ENCODE data around the gene PHF12. TPM values are rescaled to one million over a fixed set of nuclear protein-coding genes. Genes with fewer than 3 reads are reported as not detected.

PHF12 gene
- total and polyA plus RNA-seq, 2 of the 13 experiments (the other 11 are each of a cell fraction or from before 2014, with no cell fraction given): 9.8 to 17.1 TPM

GRCh38 chr17:28920201-28920600, 31.1 kb downstream of the PHF12 start (continued):
- no peak for TF ChIP-seq ZNF280B (CRISPR knock-in tag; IDR thresholded peaks at IDR 0.05; ENCODE audit: borderline replicate concordance)
- no peak for TF ChIP-seq MED8 (CRISPR knock-in tag; IDR thresholded peaks at IDR 0.05; ENCODE audit: insufficient replicate concordance)
- TF ChIP-seq ZSCAN25 (CRISPR knock-in tag; IDR thresholded peaks at IDR 0.05): no peak

- H3K27ac ChIP-seq (ENCODE audit: extremely low read length, insufficient read depth, low read length): no peak overlapping the region
- no peak for TF ChIP-seq SOX5 (CRISPR knock-in tag; IDR thresholded peaks at IDR 0.05; ENCODE audit: borderline replicate concordance)
- no peak for TF ChIP-seq ZNF740 (CRISPR knock-in tag; IDR thresholded peaks at IDR 0.05)
- no peak for TF ChIP-seq ZNF644 (CRISPR knock-in tag; IDR thresholded peaks at IDR 0.05; ENCODE audit: low read depth)
- no peak for TF ChIP-seq SMYD3 (CRISPR knock-in tag; IDR thresholded peaks at IDR 0.05)
- no peak for TF ChIP-seq NR2F6 (IDR thresholded peaks at IDR 0.05)
- no peak for TF ChIP-seq NR2F6 (CRISPR knock-in tag; IDR thresholded peaks at IDR 0.05)
- no peak for TF ChIP-seq HCFC1 (IDR thresholded peaks at IDR 0.05; ENCODE audit: low read depth, low read length)
- TF ChIP-seq MED1 (CRISPR knock-in tag; IDR thresholded peaks at IDR 0.05): no peak
- no peak for TF ChIP-seq ZZZ3 (CRISPR knock-in tag; IDR thresholded peaks at IDR 0.05; ENCODE audit: borderline replicate concordance)
- no peak for TF ChIP-seq MYPOP (CRISPR knock-in tag; IDR thresholded peaks at IDR 0.05)
- TF ChIP-seq ZNF781 (CRISPR knock-in tag; IDR thresholded peaks at IDR 0.05; ENCODE audit: borderline replicate concordance, not compliant biosample characterization): no peak
- TF ChIP-seq ZNF337 (CRISPR knock-in tag; IDR thresholded peaks at IDR 0.05; ENCODE audit: borderline replicate concordance, low read depth): no peak
- TF ChIP-seq CENPX (CRISPR knock-in tag; IDR thresholded peaks at IDR 0.05): no peak
- no peak for TF ChIP-seq ZNF256 (CRISPR knock-in tag; conservative IDR thresholded peaks at IDR 0.05)
- TF ChIP-seq HNF4A (CRISPR knock-in tag; IDR thresholded peaks at IDR 0.05): no peak
- no peak for TF ChIP-seq ZSCAN21 (CRISPR knock-in tag; IDR thresholded peaks at IDR 0.05; ENCODE audit: borderline replicate concordance)
- no peak for TF ChIP-seq ZNF660 (CRISPR knock-in tag; IDR thresholded peaks at IDR 0.05; ENCODE audit: borderline replicate concordance, low read depth)
- TF ChIP-seq TARDBP (CRISPR knock-in tag; IDR thresholded peaks at IDR 0.05): no peak
- no peak for TF ChIP-seq MTF2 (CRISPR knock-in tag; IDR thresholded peaks at IDR 0.05; ENCODE audit: borderline replicate concordance)
- no peak for TF ChIP-seq ELF4 (CRISPR knock-in tag; IDR thresholded peaks at IDR 0.05; ENCODE audit: borderline replicate concordance)
- TF ChIP-seq ZNF780A (CRISPR knock-in tag; IDR thresholded peaks at IDR 0.05): no peak
- BruUV-seq (replicated peaks): no TSS peak
- H3K27me3 ChIP-seq (ENCODE audit: control insufficient read depth in 1 of 2, insufficient read depth in 2 of 2, low read length in 2 of 2): no peaks in the 10 kb centered on the region
- no peaks in the 10 kb centered on the region for H3K79me2 ChIP-seq (ENCODE audit: insufficient read depth, low read length)
- no peak overlapping the region for H2AFZ ChIP-seq (ENCODE audit: low read length)
- ATAC-seq: no peak
- CTCF ChIA-PET (ENCODE audit: low intra/inter-chr PET ratio, low total read pairs): no interaction called here
- H3K9me3 ChIP-seq (ENCODE audit: low read length): no peaks in the 10 kb centered on the region
- no peaks in the 10 kb centered on the region for H4K20me1 ChIP-seq (ENCODE audit: insufficient read depth, low read length)
- POLR2A ChIA-PET: no interaction called here
- peaks cover 40 to 86% of the 10 kb centered on the region in 2 experiments for H3K36me3 ChIP-seq (replicated peaks in 1 of 2; ENCODE audit: control insufficient read depth in 1 of 2, insufficient read depth in 2 of 2, low read length in 2 of 2)
- no peak overlapping the region for H3K9ac ChIP-seq (ENCODE audit: insufficient read depth, low read depth, low read length)
- intact Hi-C loops (cut with micrococcal nuclease; ENCODE audit: unreplicated experiment): no loop called here
- no peaks in the 10 kb centered on the region for H3K4me1 ChIP-seq (ENCODE audit: insufficient read depth, low read length)
- no peak overlapping the region for H3K4me3 ChIP-seq (replicated peaks in 1 of 3; ENCODE audit: insufficient read depth in 1 of 3, low read depth in 2 of 3, low read length in 3 of 3)
- in situ Hi-C loops (cut with HindIII; ENCODE audit: extremely low pct_ligation_motif_present, low pct_unique_long_range_greater_than_20kb): no loop called here
- no peak for DNase-seq (ENCODE audit: low spot score)
- FAIRE-seq: no peak
- WGBS (ENCODE audit: low lambda C conversion rate): 84% methylated on average over 2 of the region's 2 CpGs
- H3K4me2 ChIP-seq (ENCODE audit: low read depth, low read length): no peak overlapping the region
These were observed 33.0 kb downstream of the PHF12 start for GRCh38 chr17:28918295-28918694.
